Esophagus muscularis mucosa (tissue), 4 donors: Measurements from ENCODE around the gene MRPL10. TPM values are rescaled to one million over a fixed set of nuclear protein-coding genes. Genes with fewer than 3 reads are reported as not detected.

Experiments
- DNase-seq: peaks from one replicate; pipeline ENCODE4 v3.0.0-alpha.2; 2017; ENCODE audit errors: extremely low spot score
- H3K27ac ChIP-seq, 4 donors: fragments of 200-600 bp; sonication (generic); replicated peaks in 1 of 4; 1 replicate in 3 of 4; 2 replicates in 1 of 4; pipeline ENCODE4 v1.5.1; 2016 to 2019; ENCODE audit warnings: mild to moderate bottlenecking in 1 of 4
- H3K27me3 ChIP-seq, 4 donors: fragments of 200-600 bp; sonication (generic); one replicate each; pipeline versions ENCODE4 v1.5.1 to v1.6.0; 2016 to 2019
- H3K36me3 ChIP-seq, 4 donors: fragments of 200-600 bp; sonication (generic); one replicate each; pipeline ENCODE4 v1.5.1; 2016 to 2019
- H3K4me1 ChIP-seq, 4 donors: fragments of 200-600 bp; sonication (generic); one replicate each; pipeline ENCODE4 v1.5.1; 2016 to 2019
- H3K4me3 ChIP-seq, 4 donors: fragments of 200-600 bp; sonication (generic); 1 replicate in 2 of 4; 2 replicates in 2 of 4; pipeline ENCODE4 v1.5.1; 2016 to 2019; ENCODE audit warnings: mild to moderate bottlenecking in 4 of 4, moderate library complexity in 1 of 4
- H3K9me3 ChIP-seq, 4 donors: fragments of 200-600 bp; sonication (generic); 1 replicate in 3 of 4; 2 replicates in 1 of 4; pipeline ENCODE4 v1.5.1; 2016 to 2019
- CTCF ChIP-seq, 3 experiments: fragments of 200-600 bp in 2 of 3; fragments of 450-650 bp in 1 of 3; sonication (generic) in 2 of 3; IDR thresholded peaks; one replicate each; pipeline ENCODE4 v1.5.1; 2017 to 2019; ENCODE audit warnings: antibody characterized with exemption in 3 of 3, mild to moderate bottlenecking in 2 of 3, moderate library complexity in 1 of 3
- EP300 ChIP-seq: sonication (generic); formaldehyde crosslinking; IDR thresholded peaks from one replicate; pipeline ENCODE4 v1.6.1; 2017; ENCODE audit warnings: antibody characterized with exemption
- POLR2A ChIP-seq: fragments of 450-650 bp; IDR thresholded peaks from one replicate; pipeline ENCODE4 v1.6.1; 2017; ENCODE audit warnings: antibody characterized with exemption, moderate library complexity, mild to moderate bottlenecking, low read depth
- POLR2AphosphoS5 ChIP-seq, 2 donors: sonication (generic); formaldehyde crosslinking; IDR thresholded peaks; one replicate each; pipeline ENCODE4 v1.6.1; 2017; ENCODE audit warnings: antibody characterized with exemption in 2 of 2
- WGBS: methylation state at CpG from one replicate; pipeline ENCODE4 v1.1.5; 2018; 5-methylcytosine and 5-hydroxymethylcytosine counted together
- intact Hi-C: fragments of 100-400 bp; cut with DNase I; formaldehyde crosslinking; loops from one replicate; pipeline ENCODE4 v1.15.1; 2023
- total RNA-seq, 4 donors: library from RNA; depleted of rRNA; stranded (reverse); fragments of >200 nt; gene quantifications; one replicate each; pipeline versions ENCODE4 v1.1.0 to v1.2.1, GENCODE V29; 2016

The MRPL10 gene
- total RNA-seq, 4 donors from 2014 or later, result 43.6 to 86.8 (median 63.2) TPM

GRCh38 chr17:47848198-47848513 is 16.8 kb upstream of the MRPL10 start:
- Histone ChIP-seq H3K9me3 (no peaks in the 10 kb centered on the region), H3K36me3 (no peaks in the 10 kb centered on the region), H3K4me3 (no peak overlapping the region), H3K4me1 (peaks cover 15 to 49% (median 38%) of the 10 kb centered on the region in 4 donors), H3K27ac (no peak overlapping the region), H3K27me3 (peaks cover 11 to 87% (median 57%) of the 10 kb centered on the region in 4 donors)
- intact Hi-C loops, result loop anchor here (10.0 kb wide), 3 partner anchors 97 to 167 kb away; partner anchors contain the start of genes CDK5RAP3 and PNPO
- 48% methylated on average over 17 of the region's 23 CpGs for WGBS
- no peak for TF ChIP-seq POLR2A
- no peak for TF ChIP-seq EP300
- no peak for TF ChIP-seq POLR2AphosphoS5 (IDR thresholded peaks at IDR 0.05)
- TF ChIP-seq CTCF (IDR thresholded peaks at IDR 0.05), result no peak
- DNase-seq, result no peak

DNA sequence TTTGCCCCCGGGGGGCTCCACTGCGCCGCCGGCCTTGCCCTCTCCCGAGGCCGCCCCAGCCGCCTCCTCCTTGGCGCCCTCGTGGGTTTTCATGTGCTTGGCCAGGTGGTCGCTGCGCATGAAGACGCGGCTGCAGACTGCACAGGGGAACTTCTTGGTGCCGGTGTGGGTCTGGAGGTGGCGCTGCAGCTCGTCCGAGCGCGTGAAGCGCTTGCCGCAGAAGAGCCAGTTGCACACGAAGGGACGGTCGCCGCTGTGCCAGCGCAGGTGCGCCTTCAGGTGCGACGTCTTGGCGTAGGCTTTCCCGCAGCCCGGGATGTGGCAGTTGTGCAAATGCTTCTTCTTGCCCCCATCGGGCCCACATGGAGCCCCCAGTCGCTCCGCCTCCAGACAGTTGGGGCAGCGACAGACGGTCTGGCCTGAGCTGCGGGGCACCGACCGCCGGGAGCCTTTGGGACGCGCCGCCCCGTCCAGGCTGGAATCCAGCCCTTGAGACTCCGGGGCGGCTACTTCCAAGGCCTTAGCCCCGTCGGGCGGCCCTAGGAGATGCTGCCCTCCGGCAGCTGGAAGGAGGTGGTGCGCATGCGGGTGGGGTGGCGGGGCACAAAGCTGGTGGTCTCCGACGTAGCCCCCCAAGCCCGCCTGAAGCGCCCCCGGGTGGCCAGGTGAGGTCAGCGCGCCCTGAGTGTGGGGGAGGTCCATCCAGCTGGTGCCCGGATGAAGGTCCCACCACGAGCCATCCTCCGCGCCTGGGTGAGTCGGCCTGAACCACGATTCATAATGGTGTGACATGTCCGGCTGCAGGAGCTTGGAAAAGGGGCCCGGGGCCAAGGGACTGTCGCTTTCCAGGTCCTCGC is 16.2 kb upstream of the MRPL10 start:
- H3K4me3 ChIP-seq, result no peak overlapping the region
- no peaks in the 10 kb centered on the region for H3K36me3 ChIP-seq
- WGBS, result 15% methylated on average over 5 of the region's 71 CpGs
- TF ChIP-seq POLR2AphosphoS5 (IDR thresholded peaks at IDR 0.05) (no peak), CTCF (IDR thresholded peaks at IDR 0.05) (peak in 1 of 3 experiments; percentile 3)
- DNase-seq, result no peak
- intact Hi-C loops, result loop anchor here (10.0 kb wide), 3 partner anchors 97 to 167 kb away; partner anchors contain the start of genes CDK5RAP3 and PNPO
- no peak overlapping the region for H3K27ac ChIP-seq
- no peaks in the 10 kb centered on the region for H3K9me3 ChIP-seq
- peaks cover 15 to 54% (median 42%) of the 10 kb centered on the region in 4 donors for H3K4me1 ChIP-seq
- peaks cover 11 to 81% (median 51%) of the 10 kb centered on the region in 4 donors for H3K27me3 ChIP-seq

DNA sequence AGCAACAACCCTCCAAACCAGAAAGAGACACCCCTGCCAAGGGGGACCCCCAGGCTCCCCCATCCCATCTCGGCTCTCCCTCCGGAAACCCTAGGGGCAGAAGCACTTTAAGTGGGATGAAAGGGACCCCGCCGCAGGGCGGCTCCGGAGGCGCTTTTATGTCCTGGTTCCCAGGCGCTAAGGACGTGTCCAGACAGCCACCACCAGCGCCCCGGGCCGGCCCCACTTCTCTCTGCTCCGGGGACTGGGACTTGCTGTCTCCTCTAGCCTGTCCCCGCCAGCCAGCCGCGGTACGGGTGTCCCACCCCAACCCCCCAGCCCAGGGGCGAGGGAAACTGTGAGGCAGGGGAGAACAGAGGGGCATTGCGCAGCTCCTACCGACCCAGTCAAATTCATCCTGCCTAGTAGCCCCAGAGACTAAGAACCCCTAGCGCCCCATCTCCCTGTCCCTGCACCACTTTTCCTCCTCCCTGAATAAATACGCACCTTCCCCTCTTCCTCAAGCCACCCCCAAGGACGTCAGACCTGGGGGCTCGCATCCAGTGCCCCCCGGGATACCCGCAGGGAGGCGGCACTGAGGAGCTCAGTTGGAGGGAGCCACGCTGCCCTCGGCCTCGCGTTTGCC is 15.5 kb upstream of the MRPL10 start:
- Histone ChIP-seq H3K4me3 (no peak overlapping the region), H3K4me1 (peaks cover 14 to 47% (median 42%) of the 10 kb centered on the region in 4 donors), H3K27ac (no peak overlapping the region), H3K9me3 (no peaks in the 10 kb centered on the region), H3K27me3 (peaks cover 7 to 73% (median 43%) of the 10 kb centered on the region in 4 donors), H3K36me3 (no peaks in the 10 kb centered on the region)
- no peak for DNase-seq
- TF ChIP-seq EP300 (no peak), POLR2AphosphoS5 (IDR thresholded peaks at IDR 0.05) (no peak), CTCF (IDR thresholded peaks at IDR 0.05) (no peak)
- intact Hi-C loops, result loop anchor here (10.0 kb wide), 3 partner anchors 98 to 168 kb away; partner anchors contain the start of genes CDK5RAP3 and PNPO
- WGBS, result 17% methylated on average over 26 of the region's 31 CpGs

GRCh38 chr17:47845716-47846075 is 14.4 kb upstream of the MRPL10 start:
- DNase-seq, result no peak
- no peak overlapping the region for H3K4me3 ChIP-seq
- no peak for TF ChIP-seq POLR2AphosphoS5 (IDR thresholded peaks at IDR 0.05)
- no peak for TF ChIP-seq POLR2A
- TF ChIP-seq CTCF (IDR thresholded peaks at IDR 0.05), result no peak
- no peak for TF ChIP-seq EP300
- H3K4me1 ChIP-seq, result peaks cover 9 to 43% (median 38%) of the 10 kb centered on the region in 4 donors
- intact Hi-C loops, result loop anchor here (10.0 kb wide), 3 partner anchors 99 to 169 kb away; partner anchors contain the start of genes CDK5RAP3 and PNPO
- 74% methylated on average over 3 of the region's 3 CpGs for WGBS
- H3K36me3 ChIP-seq, result no peaks in the 10 kb centered on the region
- H3K27me3 ChIP-seq, result peaks cover 0 to 62% (median 35%) of the 10 kb centered on the region in 4 donors
- no peak overlapping the region for H3K27ac ChIP-seq
- no peaks in the 10 kb centered on the region for H3K9me3 ChIP-seq
